ENCODE results near the gene RHOBTB3. TPM values are rescaled to one million over a fixed set of nuclear protein-coding genes. Genes with fewer than 3 reads are reported as not detected.

Gene RHOBTB3
- total RNA-seq, 4 donors from 2014 or later: 70.6 to 126 (median 80.1) TPM

DNA sequence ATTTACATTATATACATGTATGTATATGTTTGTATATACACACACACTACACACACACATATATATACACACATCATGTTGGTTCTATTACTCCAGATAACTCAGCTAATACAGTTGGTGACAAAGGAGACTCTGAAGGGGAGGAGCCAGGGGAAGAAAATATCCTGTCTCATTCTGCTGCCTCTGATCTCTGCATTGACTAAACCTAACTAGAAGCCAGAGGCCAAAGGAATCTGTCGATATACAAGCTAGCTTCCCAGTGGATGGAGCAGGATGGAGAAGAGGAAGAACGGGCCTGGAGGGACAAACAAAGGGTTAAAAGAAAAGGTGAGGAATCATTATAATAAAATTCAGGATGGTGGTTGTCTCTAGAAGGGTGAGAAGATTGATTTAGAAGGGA, 13.7 kb upstream of the RHOBTB3 start:
- H3K36me3 ChIP-seq: no peaks in the 10 kb centered on the region
- intact Hi-C loops (cut with DNase I; ENCODE audit: low total_unique reads): no loop called here
- H3K9me3 ChIP-seq: no peaks in the 10 kb centered on the region
- no peaks in the 10 kb centered on the region for H3K27me3 ChIP-seq
- no peaks in the 10 kb centered on the region for H3K4me1 ChIP-seq
- DNase-seq: no peak
- H3K4me3 ChIP-seq: no peak overlapping the region
- H3K27ac ChIP-seq: no peak overlapping the region
- no peak for TF ChIP-seq POLR2A (IDR thresholded peaks at IDR 0.05)
- TF ChIP-seq, protein P1, sequence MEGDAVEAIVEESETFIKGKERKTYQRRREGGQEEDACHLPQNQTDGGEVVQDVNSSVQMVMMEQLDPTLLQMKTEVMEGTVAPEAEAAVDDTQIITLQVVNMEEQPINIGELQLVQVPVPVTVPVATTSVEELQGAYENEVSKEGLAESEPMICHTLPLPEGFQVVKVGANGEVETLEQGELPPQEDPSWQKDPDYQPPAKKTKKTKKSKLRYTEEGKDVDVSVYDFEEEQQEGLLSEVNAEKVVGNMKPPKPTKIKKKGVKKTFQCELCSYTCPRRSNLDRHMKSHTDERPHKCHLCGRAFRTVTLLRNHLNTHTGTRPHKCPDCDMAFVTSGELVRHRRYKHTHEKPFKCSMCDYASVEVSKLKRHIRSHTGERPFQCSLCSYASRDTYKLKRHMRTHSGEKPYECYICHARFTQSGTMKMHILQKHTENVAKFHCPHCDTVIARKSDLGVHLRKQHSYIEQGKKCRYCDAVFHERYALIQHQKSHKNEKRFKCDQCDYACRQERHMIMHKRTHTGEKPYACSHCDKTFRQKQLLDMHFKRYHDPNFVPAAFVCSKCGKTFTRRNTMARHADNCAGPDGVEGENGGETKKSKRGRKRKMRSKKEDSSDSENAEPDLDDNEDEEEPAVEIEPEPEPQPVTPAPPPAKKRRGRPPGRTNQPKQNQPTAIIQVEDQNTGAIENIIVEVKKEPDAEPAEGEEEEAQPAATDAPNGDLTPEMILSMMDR (IDR thresholded peaks at IDR 0.05): no peak

DNA sequence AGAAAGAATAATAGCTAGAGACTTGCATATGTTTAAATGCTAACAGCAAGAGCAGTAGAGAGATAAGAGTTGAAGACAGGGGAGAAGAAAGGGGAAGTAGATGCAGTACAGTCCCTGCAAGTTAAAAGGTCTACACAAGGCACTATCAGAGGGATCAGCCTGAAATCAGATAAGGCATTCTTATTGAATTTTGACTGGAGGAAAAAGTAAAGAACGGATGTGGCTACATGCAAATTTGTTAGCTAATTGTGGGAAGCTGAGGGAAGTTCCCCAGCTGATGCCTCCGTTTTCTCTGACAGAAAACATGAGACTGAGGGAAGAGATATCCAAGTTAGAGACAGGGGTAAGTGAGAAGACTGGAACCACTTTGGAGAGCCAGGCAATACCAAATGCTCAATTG, 12.9 kb upstream of the RHOBTB3 start:
- no peaks in the 10 kb centered on the region for H3K36me3 ChIP-seq
- H3K4me1 ChIP-seq: no peaks in the 10 kb centered on the region
- TF ChIP-seq, protein P1 (IDR thresholded peaks at IDR 0.05): no peak
- H3K4me3 ChIP-seq: no peak overlapping the region
- H3K27ac ChIP-seq: no peak overlapping the region
- no peaks in the 10 kb centered on the region for H3K9me3 ChIP-seq
- no peak for DNase-seq
- intact Hi-C loops (cut with DNase I; ENCODE audit: low total_unique reads): no loop called here
- H3K27me3 ChIP-seq: no peaks in the 10 kb centered on the region

DNA sequence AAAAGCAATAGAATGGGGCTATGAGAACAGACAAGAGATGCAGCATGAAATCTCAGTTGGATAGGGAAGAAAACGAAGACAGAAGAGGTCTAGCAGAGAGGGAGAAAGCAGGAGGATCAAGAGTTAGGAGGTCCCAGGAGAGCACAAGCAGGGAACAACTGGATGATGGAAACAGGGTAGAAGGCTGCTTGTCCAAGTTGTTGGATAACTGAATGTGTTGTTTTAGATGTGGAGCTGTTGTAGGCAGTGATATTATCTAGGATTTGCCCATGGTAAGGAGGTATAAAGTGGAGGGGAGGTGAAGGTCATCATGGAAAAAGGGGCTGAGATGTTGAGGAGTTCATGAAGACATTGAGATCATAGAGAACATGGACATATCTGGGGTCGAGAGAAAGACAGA, 12.4 kb upstream of the RHOBTB3 start:
- TF ChIP-seq POLR2A (IDR thresholded peaks at IDR 0.05): no peak
- TF ChIP-seq, protein P1 (IDR thresholded peaks at IDR 0.05): no peak
- H3K36me3 ChIP-seq: no peaks in the 10 kb centered on the region
- H3K27me3 ChIP-seq: no peaks in the 10 kb centered on the region
- no peak overlapping the region for H3K27ac ChIP-seq
- intact Hi-C loops (cut with DNase I; ENCODE audit: low total_unique reads): no loop called here
- H3K4me3 ChIP-seq: no peak overlapping the region
- H3K9me3 ChIP-seq: no peaks in the 10 kb centered on the region
- H3K4me1 ChIP-seq: no peaks in the 10 kb centered on the region
- DNase-seq: no peak

DNA sequence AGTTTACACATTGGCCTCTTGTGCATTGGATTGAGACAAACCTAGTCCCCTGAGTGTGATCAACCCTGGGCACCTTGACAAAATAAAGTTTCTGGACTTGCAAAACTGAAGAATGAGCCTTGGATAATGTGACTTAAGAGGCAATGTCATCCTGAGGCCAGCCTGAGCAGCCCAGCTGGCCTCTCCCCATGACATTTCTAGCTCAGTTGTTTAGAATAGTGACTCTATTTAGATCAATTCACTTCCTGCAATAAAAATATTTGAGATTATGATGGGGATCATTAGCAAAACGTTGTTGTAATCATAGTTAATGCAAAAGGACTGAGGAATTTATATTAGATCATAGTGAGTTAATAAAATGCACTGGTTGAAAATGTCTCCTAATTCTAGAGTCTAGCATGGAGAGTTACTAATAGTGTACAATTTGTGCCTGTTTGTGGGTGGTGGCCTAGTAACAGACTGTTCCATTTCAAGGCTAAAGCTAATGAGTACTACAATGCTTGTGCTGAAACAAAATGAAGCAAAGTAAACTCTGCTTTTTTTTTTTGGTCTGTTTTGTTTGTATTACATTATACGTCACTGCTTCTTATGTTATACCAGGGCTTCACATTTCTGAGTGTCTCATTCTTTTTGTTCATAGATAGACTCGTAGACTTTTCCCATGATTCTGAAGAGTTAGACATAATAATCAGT, 10.9 kb upstream of the RHOBTB3 start:
- no peaks in the 10 kb centered on the region for H3K4me1 ChIP-seq
- no peak overlapping the region for H3K27ac ChIP-seq
- no peak for DNase-seq
- H3K9me3 ChIP-seq: no peaks in the 10 kb centered on the region
- TF ChIP-seq POLR2A (IDR thresholded peaks at IDR 0.05): no peak
- TF ChIP-seq, protein P1 (IDR thresholded peaks at IDR 0.05): no peak
- intact Hi-C loops (cut with DNase I; ENCODE audit: low total_unique reads): no loop called here
- H3K36me3 ChIP-seq: no peaks in the 10 kb centered on the region
- H3K4me3 ChIP-seq: no peak overlapping the region
- H3K27me3 ChIP-seq: no peaks in the 10 kb centered on the region

DNA sequence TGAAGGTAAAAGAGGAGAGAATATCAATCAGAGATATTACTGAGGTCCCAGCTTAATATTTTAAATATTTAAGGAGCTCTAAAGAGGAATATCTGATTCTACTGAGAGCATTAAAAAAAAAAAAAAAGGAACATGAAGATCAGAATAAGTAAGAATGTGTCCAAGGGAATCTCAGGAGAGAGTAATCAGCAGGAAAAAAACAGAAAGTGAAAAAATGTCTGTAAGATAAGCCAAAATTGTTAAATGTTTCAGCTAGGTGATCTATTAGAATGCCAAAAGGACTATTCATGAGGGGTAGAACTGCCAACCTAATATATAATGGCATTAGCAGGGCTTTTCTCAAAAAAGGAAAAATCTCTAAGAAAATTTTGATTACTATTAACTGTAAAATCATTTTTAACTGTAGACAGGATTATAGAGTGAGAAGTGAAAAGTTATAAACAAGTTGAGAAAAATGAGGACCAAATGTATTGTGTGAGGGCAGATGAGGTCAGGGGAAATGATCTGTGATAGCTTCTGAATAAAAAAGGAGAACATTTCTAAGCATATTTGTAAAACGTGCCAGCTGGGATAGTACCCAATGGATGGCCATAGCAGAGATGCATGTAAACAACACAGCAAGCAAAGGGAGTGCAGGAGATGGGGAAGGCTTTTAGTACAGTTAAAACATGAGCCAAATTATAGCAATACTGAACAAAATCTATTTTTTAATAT, 9.4 kb upstream of the RHOBTB3 start:
- H3K4me3 ChIP-seq: no peak overlapping the region
- H3K27me3 ChIP-seq: no peaks in the 10 kb centered on the region
- no peak for TF ChIP-seq POLR2A (IDR thresholded peaks at IDR 0.05)
- TF ChIP-seq, protein P1 (IDR thresholded peaks at IDR 0.05): no peak
- intact Hi-C loops (cut with DNase I; ENCODE audit: low total_unique reads): no loop called here
- DNase-seq: no peak
- no peak overlapping the region for H3K27ac ChIP-seq
- no peaks in the 10 kb centered on the region for H3K36me3 ChIP-seq
- H3K9me3 ChIP-seq: no peaks in the 10 kb centered on the region
- no peaks in the 10 kb centered on the region for H3K4me1 ChIP-seq

Measured in uterus (tissue), 4 donors.